Measurements from ENCODE around the gene CHST11. TPM values are rescaled to one million over a fixed set of nuclear protein-coding genes. Genes with fewer than 3 reads are reported as not detected.
A peak's percentile ranks its signal among the peaks of the same experiment; 100 is the strongest.

Gene CHST11
- total and polyA plus RNA-seq, 9 of the 15 experiments (the other 6 are each of a cell fraction or from before 2014, with no cell fraction given) = 2.3 to 38.7 (median 15.0) TPM

DNA sequence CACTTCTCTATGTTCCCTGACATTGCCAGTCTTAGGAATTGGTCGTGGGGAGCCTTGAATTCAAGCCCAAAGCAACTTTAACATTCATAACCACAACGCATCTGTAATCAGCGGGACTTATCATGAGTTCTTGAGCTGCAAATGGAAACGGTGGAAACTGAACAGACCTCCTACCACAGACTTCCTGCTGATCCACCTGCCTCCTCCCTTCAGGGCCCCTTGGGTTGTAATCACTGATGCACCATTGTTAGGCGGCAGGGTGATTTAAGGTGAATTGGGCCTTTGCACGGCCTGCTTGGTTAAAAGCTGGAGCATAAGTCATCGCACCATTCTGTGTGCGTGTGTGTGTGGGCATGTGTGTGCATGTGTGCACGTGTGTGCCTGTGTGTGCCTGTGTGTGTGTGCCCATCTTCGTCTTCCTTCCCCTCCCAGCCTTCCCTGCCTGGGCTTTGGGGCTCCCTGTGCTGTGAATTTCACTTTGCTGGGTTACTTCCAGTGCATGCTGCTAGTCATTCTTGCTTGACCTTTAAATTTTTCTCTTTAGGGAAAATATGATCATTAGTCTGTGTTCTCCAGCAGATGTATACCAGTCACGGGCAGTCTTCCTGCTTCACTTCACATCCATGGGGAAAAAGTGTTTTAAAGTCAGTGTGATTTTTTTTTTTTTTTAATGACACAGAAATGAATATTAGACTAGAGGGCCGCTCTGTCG, 29.1 kb downstream of the CHST11 start (continued):
- no peak for TF ChIP-seq ARID4B (CRISPR knock-in tag; IDR thresholded peaks at IDR 0.05)
- TF ChIP-seq FOXP1 (CRISPR knock-in tag; IDR thresholded peaks at IDR 0.05) = 0 out of 2 replicates have a peak, but pooled peaks have one; percentile 25
- no peak for TF ChIP-seq SMARCB1 (IDR thresholded peaks at IDR 0.05; ENCODE audit: insufficient read length, low read depth)
- TF ChIP-seq ZNF584 (CRISPR knock-in tag; IDR thresholded peaks at IDR 0.05; ENCODE audit: low read depth) = no peak
- no peak for TF ChIP-seq PCBP2 (IDR thresholded peaks at IDR 0.05; ENCODE audit: low read depth, low read length, poor library complexity, severe bottlenecking)
- TF ChIP-seq KDM1A (IDR thresholded peaks at IDR 0.05) = peak in 1 of 2 experiments; percentile 45; a peak in 1 of 4 replicates
- TF ChIP-seq CBFA2T3 (IDR thresholded peaks at IDR 0.05) = peak; percentile 57
- no peak for TF ChIP-seq ZNF124 (CRISPR knock-in tag; IDR thresholded peaks at IDR 0.05)
- 0 out of 2 replicates have a peak, but pooled peaks have one; percentile 27 for TF ChIP-seq ESRRA (IDR thresholded peaks at IDR 0.05; ENCODE audit: borderline replicate concordance, low read depth)
- peak; percentile 84 for TF ChIP-seq ETV1 (tag; conservative IDR thresholded peaks at IDR 0.05; ENCODE audit: low read depth)
- TF ChIP-seq JUND (IDR thresholded peaks at IDR 0.05; ENCODE audit: borderline replicate concordance, low read depth, low read length) = no peak
- TF ChIP-seq JUND (tag; IDR thresholded peaks at IDR 0.05; ENCODE audit: borderline replicate concordance, low read depth, low read length) = 0 out of 3 replicates have a peak, but pooled peaks have one; percentile 48
- TF ChIP-seq ZNF589 (CRISPR knock-in tag; IDR thresholded peaks at IDR 0.05; ENCODE audit: low read depth) = 0 out of 2 replicates have a peak, but pooled peaks have one; percentile 35
- TF ChIP-seq, protein P1, sequence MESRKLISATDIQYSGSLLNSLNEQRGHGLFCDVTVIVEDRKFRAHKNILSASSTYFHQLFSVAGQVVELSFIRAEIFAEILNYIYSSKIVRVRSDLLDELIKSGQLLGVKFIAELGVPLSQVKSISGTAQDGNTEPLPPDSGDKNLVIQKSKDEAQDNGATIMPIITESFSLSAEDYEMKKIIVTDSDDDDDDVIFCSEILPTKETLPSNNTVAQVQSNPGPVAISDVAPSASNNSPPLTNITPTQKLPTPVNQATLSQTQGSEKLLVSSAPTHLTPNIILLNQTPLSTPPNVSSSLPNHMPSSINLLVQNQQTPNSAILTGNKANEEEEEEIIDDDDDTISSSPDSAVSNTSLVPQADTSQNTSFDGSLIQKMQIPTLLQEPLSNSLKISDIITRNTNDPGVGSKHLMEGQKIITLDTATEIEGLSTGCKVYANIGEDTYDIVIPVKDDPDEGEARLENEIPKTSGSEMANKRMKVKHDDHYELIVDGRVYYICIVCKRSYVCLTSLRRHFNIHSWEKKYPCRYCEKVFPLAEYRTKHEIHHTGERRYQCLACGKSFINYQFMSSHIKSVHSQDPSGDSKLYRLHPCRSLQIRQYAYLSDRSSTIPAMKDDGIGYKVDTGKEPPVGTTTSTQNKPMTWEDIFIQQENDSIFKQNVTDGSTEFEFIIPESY (CRISPR knock-in tag; IDR thresholded peaks at IDR 0.05) = no peak
- TF ChIP-seq RAD21 (CRISPR knock-in tag; conservative IDR thresholded peaks at IDR 0.05 in 1 of 2, IDR thresholded peaks at IDR 0.05 in 1 of 2) = peak in 1 of 2 experiments; percentile 12; a peak in 1 of 4 replicates
- no peak for TF ChIP-seq TAF15 (IDR thresholded peaks at IDR 0.05; ENCODE audit: low read depth, low read length)
- TF ChIP-seq RCOR1 (IDR thresholded peaks at IDR 0.05; ENCODE audit: borderline replicate concordance in 1 of 2, low read depth in 2 of 2, low read length in 2 of 2) = peak in 1 of 2 experiments; percentile 76; a peak in 2 of 4 replicates
- no peak for TF ChIP-seq NR2C2 (CRISPR knock-in tag; IDR thresholded peaks at IDR 0.05)
- TF ChIP-seq NR2C2 (tag; IDR thresholded peaks at IDR 0.05) = peak; percentile 30; the same call in 1 of the 2 replicates
- peak; percentile 47; the same call in 1 of the 2 replicates for TF ChIP-seq TEAD4 (IDR thresholded peaks at IDR 0.05; ENCODE audit: low read length)
- no peak for TF ChIP-seq TEAD4 (CRISPR knock-in tag; IDR thresholded peaks at IDR 0.05; ENCODE audit: borderline replicate concordance)
